Neural progenitor cell (in vitro differentiated cells): ENCODE results near the gene PSMB9.

Experiments
- EZH2 ChIP-seq: fragments of 200-600 bp; sonication (generic); IDR thresholded peaks from 2 replicates; pipeline ENCODE4 v1.6.1; 2017; ENCODE audit warnings: antibody characterized with exemption, mild to moderate bottlenecking, moderate library complexity
- TF ChIP-seq, protein P1 (sequence below): fragments of 200-600 bp; sonication (generic); IDR thresholded peaks from 2 replicates; pipeline ENCODE4 v1.5.1; 2017; ENCODE audit warnings: antibody characterized with exemption, mild to moderate bottlenecking

DNA sequence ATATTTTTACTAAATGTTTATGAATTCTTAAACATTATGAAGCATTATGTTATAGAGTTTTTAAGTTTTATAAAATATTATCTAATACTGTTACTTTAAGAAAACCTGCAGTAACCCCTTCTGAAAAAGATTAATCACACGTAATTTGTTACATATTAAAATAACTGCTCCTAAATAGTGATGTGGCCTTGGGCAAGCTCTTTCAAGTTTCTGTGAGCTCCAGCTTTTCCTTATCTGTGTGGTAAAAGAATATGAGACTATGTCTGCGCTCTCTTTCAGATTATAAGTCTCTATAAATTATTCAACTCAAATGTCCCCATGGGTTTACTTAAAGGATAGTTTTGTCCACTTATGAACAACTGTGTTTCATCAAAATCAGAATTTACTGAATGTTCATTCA, 54.9 kb downstream of the PSMB9 start:
- TF ChIP-seq, protein P1, sequence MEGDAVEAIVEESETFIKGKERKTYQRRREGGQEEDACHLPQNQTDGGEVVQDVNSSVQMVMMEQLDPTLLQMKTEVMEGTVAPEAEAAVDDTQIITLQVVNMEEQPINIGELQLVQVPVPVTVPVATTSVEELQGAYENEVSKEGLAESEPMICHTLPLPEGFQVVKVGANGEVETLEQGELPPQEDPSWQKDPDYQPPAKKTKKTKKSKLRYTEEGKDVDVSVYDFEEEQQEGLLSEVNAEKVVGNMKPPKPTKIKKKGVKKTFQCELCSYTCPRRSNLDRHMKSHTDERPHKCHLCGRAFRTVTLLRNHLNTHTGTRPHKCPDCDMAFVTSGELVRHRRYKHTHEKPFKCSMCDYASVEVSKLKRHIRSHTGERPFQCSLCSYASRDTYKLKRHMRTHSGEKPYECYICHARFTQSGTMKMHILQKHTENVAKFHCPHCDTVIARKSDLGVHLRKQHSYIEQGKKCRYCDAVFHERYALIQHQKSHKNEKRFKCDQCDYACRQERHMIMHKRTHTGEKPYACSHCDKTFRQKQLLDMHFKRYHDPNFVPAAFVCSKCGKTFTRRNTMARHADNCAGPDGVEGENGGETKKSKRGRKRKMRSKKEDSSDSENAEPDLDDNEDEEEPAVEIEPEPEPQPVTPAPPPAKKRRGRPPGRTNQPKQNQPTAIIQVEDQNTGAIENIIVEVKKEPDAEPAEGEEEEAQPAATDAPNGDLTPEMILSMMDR = no peak
- no peak for TF ChIP-seq EZH2
